ENCODE results near the gene ME3.

Gene ME3

GRCh38 chr11:86482692-86483091 is 189.7 kb downstream of the ME3 start:
- Histone ChIP-seq H4K20me1 (ENCODE audit: insufficient read depth, low read length) (no peaks in the 10 kb centered on the region), H3K36me3 (replicated peaks; ENCODE audit: insufficient read depth, low read length) (no peaks in the 10 kb centered on the region), H3K4me1 (ENCODE audit: low read length) (no peaks in the 10 kb centered on the region), H3K9ac (ENCODE audit: low read length) (no peak overlapping the region), H2AFZ (ENCODE audit: low read length) (no peak overlapping the region), H3K9me3 (replicated peaks; ENCODE audit: insufficient read depth, low read length) (no peaks in the 10 kb centered on the region), H3K4me2 (ENCODE audit: low read depth, low read length) (no peak overlapping the region), H3K27me3 (replicated peaks; ENCODE audit: insufficient read depth, low read length) (no peaks in the 10 kb centered on the region), H3F3A (ENCODE audit: insufficient read depth, low read length) (no peaks in the 10 kb centered on the region), H3K27ac (ENCODE audit: low read length) (no peak overlapping the region), H3K4me3 (ENCODE audit: low read length) (no peak overlapping the region), H3K79me2 (ENCODE audit: low read length) (no peaks in the 10 kb centered on the region), H3K9me2 (replicated peaks; ENCODE audit: insufficient read depth, low read length) (no peaks in the 10 kb centered on the region)
- DNase-seq = no peak
- TF ChIP-seq EZH2phosphoT487 (IDR thresholded peaks at IDR 0.05; ENCODE audit: low read length) (no peak), EZH2 (optimal IDR thresholded peaks at IDR 0.05; ENCODE audit: low read depth, low read length) (no peak), CTCF (IDR thresholded peaks at IDR 0.05; ENCODE audit: low read length) (no peak)

- Histone ChIP-seq H3K27me3 (replicated peaks; ENCODE audit: insufficient read depth, low read length) (no peaks in the 10 kb centered on the region), H3K36me3 (replicated peaks; ENCODE audit: insufficient read depth, low read length) (no peaks in the 10 kb centered on the region), H2AFZ (ENCODE audit: low read length) (no peak overlapping the region), H3K9me3 (replicated peaks; ENCODE audit: insufficient read depth, low read length) (no peaks in the 10 kb centered on the region), H3F3A (ENCODE audit: insufficient read depth, low read length) (no peaks in the 10 kb centered on the region), H3K9ac (ENCODE audit: low read length) (no peak overlapping the region), H3K4me1 (ENCODE audit: low read length) (no peaks in the 10 kb centered on the region), H3K4me3 (ENCODE audit: low read length) (no peak overlapping the region), H3K9me2 (replicated peaks; ENCODE audit: insufficient read depth, low read length) (no peaks in the 10 kb centered on the region), H3K79me2 (ENCODE audit: low read length) (no peaks in the 10 kb centered on the region), H4K20me1 (ENCODE audit: insufficient read depth, low read length) (no peaks in the 10 kb centered on the region), H3K27ac (ENCODE audit: low read length) (no peak overlapping the region), H3K4me2 (ENCODE audit: low read depth, low read length) (no peak overlapping the region)
- TF ChIP-seq EZH2phosphoT487 (IDR thresholded peaks at IDR 0.05; ENCODE audit: low read length) (no peak), CTCF (IDR thresholded peaks at IDR 0.05; ENCODE audit: low read length) (no peak), EZH2 (optimal IDR thresholded peaks at IDR 0.05; ENCODE audit: low read depth, low read length) (no peak)
- no peak for DNase-seq
These were observed 191.0 kb downstream of the ME3 start for GRCh38 chr11:86481399-86481798.

GRCh38 chr11:86478348-86478747 is 194.1 kb downstream of the ME3 start:
- no peaks in the 10 kb centered on the region for H3K79me2 ChIP-seq (ENCODE audit: low read length)
- no peak for DNase-seq
- TF ChIP-seq EZH2phosphoT487 (IDR thresholded peaks at IDR 0.05; ENCODE audit: low read length) (no peak), EZH2 (optimal IDR thresholded peaks at IDR 0.05; ENCODE audit: low read depth, low read length) (no peak), CTCF (IDR thresholded peaks at IDR 0.05; ENCODE audit: low read length) (no peak)
- H3K27ac ChIP-seq (ENCODE audit: low read length) = no peak overlapping the region
- H3K4me3 ChIP-seq (ENCODE audit: low read length) = no peak overlapping the region
- no peak overlapping the region for H3K4me2 ChIP-seq (ENCODE audit: low read depth, low read length)
- H3K9me3 ChIP-seq (replicated peaks; ENCODE audit: insufficient read depth, low read length) = no peaks in the 10 kb centered on the region
- no peaks in the 10 kb centered on the region for H4K20me1 ChIP-seq (ENCODE audit: insufficient read depth, low read length)
- no peaks in the 10 kb centered on the region for H3K36me3 ChIP-seq (replicated peaks; ENCODE audit: insufficient read depth, low read length)
- H3K9me2 ChIP-seq (replicated peaks; ENCODE audit: insufficient read depth, low read length) = no peaks in the 10 kb centered on the region
- no peak overlapping the region for H3K9ac ChIP-seq (ENCODE audit: low read length)
- H3K27me3 ChIP-seq (replicated peaks; ENCODE audit: insufficient read depth, low read length) = no peaks in the 10 kb centered on the region
- H3K4me1 ChIP-seq (ENCODE audit: low read length) = no peaks in the 10 kb centered on the region
- no peaks in the 10 kb centered on the region for H3F3A ChIP-seq (ENCODE audit: insufficient read depth, low read length)
- H2AFZ ChIP-seq (ENCODE audit: low read length) = no peak overlapping the region

All from MM.1S (cell line).